ENCODE data around the gene NDUFAB1. TPM values are rescaled to one million over a fixed set of nuclear protein-coding genes. Genes with fewer than 3 reads are reported as not detected.
"Not testable (repeated sequence)": the region's sequence is repeated elsewhere in the genome, so short reads cannot be mapped to it uniquely, and the experiment has no call there.

The NDUFAB1 gene
- total and polyA plus RNA-seq, 4 donors: 46.1 to 180 (median 91.2) TPM

DNA sequence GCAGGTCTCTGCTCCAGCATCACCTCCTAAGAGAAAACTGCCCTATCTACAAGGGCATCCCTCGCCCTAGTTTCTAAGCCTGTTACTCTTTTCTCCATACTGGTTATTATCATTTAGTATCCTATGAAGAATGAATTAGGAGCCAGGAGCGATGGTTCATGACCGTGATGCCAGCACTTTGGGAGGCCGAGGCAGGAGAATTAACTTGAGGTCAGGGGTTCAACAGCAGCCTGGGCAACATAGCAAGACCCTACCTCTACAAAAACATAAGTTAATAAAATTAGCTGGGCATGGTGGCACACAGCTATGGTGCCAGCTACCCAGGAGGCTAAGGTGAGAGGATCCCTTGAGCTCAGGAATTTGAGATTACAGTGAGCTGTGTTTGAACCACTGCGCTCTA lies 46.2 kb downstream of the NDUFAB1 start:
- H3K27ac ChIP-seq (ENCODE audit: low read depth in 1 of 2, low read length in 2 of 2): no peak overlapping the region
- intact Hi-C loops (cut with DNase I): no loop called here
- DNase-seq (no peak), ATAC-seq (ENCODE audit: low FRiP score) (no peak)
- no peaks in the 10 kb centered on the region for H3K4me1 ChIP-seq (ENCODE audit: control insufficient read depth in 1 of 2, insufficient read depth in 2 of 2, low read length in 2 of 2)
- no peak overlapping the region for H3K4me3 ChIP-seq (ENCODE audit: low read length in 2 of 2)
- H3K36me3 ChIP-seq (ENCODE audit: control insufficient read depth in 1 of 2, insufficient read depth in 2 of 2, low read length in 1 of 2): peaks cover 2 to 10% of the 10 kb centered on the region in 2 donors
- no peaks in the 10 kb centered on the region for H3K27me3 ChIP-seq (ENCODE audit: control insufficient read depth in 1 of 2, insufficient read depth in 2 of 2, low read length in 1 of 2)
- H3K9me3 ChIP-seq (ENCODE audit: control insufficient read depth, low read length): no peaks in the 10 kb centered on the region
- 96% methylated on average over 5 of the region's 5 CpGs for WGBS, 2 donors

DNA sequence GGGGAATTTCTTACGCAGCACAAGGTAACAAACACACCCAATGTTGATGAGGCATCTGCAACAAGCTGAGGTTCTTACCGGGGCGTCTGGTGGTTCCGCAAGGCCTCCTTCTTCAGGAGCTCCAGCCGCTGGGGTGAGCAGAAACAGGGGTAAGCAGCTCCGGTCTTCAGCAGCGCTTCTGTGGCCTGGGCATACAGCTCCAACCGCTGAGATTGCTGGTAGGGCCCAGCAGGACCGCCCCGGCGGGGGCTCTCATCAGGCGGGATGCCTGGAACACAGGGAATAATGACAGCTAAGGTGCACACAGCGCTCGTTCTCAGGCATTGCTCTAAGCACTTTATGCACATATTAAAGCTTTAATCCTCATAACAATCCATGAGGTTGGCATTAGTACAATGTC lies 51.7 kb downstream of the NDUFAB1 start:
- Histone ChIP-seq H3K9me3 (ENCODE audit: control insufficient read depth, low read length) (no peaks in the 10 kb centered on the region), H3K36me3 (ENCODE audit: control insufficient read depth in 1 of 2, insufficient read depth in 2 of 2, low read length in 1 of 2) (peaks cover 6 to 11% of the 10 kb centered on the region in 2 donors), H3K27ac (ENCODE audit: low read depth in 1 of 2, low read length in 2 of 2) (no peak overlapping the region), H3K27me3 (ENCODE audit: control insufficient read depth in 1 of 2, insufficient read depth in 2 of 2, low read length in 1 of 2) (no peaks in the 10 kb centered on the region), H3K4me1 (ENCODE audit: control insufficient read depth in 1 of 2, insufficient read depth in 2 of 2, low read length in 2 of 2) (no peaks in the 10 kb centered on the region), H3K4me3 (ENCODE audit: low read length in 2 of 2) (no peak overlapping the region)
- intact Hi-C loops (cut with DNase I): no loop called here
- ATAC-seq (ENCODE audit: low FRiP score) (no peak), DNase-seq (no peak)
- 95 to 96% methylated on average over 14 of the region's 14 CpGs for WGBS, 2 donors

DNA sequence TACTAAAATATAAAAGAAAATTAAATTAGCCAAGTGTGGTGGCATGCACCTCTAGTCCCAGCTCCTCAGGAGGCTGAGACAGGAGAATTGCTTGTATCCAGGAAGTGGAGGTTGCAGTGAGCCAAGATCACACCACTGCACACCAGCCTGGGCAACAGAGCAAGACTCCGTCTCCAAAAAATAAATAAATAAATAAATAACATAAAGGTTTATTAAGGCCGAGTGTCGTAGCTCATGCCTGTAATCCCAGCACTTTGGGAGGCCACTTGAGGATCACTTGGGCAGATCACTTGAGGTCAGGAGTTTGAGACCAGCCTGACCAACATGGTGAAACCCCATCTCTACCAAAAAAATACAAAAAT lies 55.3 kb downstream of the NDUFAB1 start:
- H3K9me3 ChIP-seq (ENCODE audit: control insufficient read depth, low read length); H3K4me3 ChIP-seq (ENCODE audit: low read length in 2 of 2); DNase-seq; H3K36me3 ChIP-seq (ENCODE audit: control insufficient read depth in 1 of 2, insufficient read depth in 2 of 2, low read length in 1 of 2); intact Hi-C loops (cut with DNase I); ATAC-seq (ENCODE audit: low FRiP score); H3K4me1 ChIP-seq (ENCODE audit: control insufficient read depth in 1 of 2, insufficient read depth in 2 of 2, low read length in 2 of 2); H3K27ac ChIP-seq (ENCODE audit: low read depth in 1 of 2, low read length in 2 of 2); H3K27me3 ChIP-seq (ENCODE audit: control insufficient read depth in 1 of 2, insufficient read depth in 2 of 2, low read length in 1 of 2): not testable (repeated sequence)
- 96 to 98% methylated on average over 3 of the region's 3 CpGs for WGBS, 2 donors

DNA sequence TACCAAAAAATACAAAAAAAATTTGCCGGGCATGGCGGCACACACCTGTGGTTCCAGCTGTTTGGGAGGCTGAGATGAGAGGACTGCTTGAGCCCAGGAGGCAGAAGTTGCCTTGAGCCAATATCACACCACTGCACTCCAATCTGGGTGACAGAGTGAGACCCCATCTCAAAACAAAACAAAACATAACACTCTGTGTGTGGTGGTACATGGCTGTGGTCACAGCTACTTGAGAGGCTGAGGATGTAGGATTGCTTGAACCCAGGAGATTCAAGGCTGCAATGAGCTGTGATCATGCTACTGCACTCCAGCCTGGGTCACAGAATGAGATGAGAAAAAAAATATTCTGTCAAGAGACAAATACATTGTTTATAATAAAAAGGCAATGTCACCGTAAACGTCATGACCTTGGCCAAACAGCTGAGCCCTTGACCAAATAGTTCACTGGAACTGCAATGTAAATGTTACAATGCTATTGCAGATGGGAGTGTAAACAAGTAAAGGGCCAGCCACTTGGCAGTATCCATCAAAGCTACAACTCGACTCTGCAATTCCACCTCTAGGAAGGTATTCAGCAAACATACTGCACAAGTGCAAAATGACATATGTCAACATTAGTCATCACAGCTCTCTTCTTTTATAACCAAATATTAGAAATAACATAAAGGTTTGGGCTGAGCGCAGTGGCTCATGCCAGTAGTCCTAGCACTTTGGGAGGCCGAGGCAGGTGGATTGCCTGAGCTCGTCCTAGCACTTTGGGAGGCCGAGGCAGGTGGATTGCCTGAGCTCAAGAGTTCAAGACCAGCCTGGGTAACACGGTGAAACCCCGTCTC lies 55.9 kb downstream of the NDUFAB1 start:
- H3K27me3 ChIP-seq (ENCODE audit: control insufficient read depth in 1 of 2, insufficient read depth in 2 of 2, low read length in 1 of 2): no peaks in the 10 kb centered on the region
- peaks cover 3 to 6% of the 10 kb centered on the region in 2 donors for H3K36me3 ChIP-seq (ENCODE audit: control insufficient read depth in 1 of 2, insufficient read depth in 2 of 2, low read length in 1 of 2)
- intact Hi-C loops (cut with DNase I): no loop called here
- ATAC-seq (ENCODE audit: low FRiP score): no peak
- H3K9me3 ChIP-seq (ENCODE audit: control insufficient read depth, low read length): no peaks in the 10 kb centered on the region
- DNase-seq: no peak
- WGBS, 2 donors: 95% methylated on average over 11 of the region's 11 CpGs
- no peak overlapping the region for H3K4me3 ChIP-seq (ENCODE audit: low read length in 2 of 2)
- H3K27ac ChIP-seq (ENCODE audit: low read depth in 1 of 2, low read length in 2 of 2): no peak overlapping the region
- H3K4me1 ChIP-seq (ENCODE audit: control insufficient read depth in 1 of 2, insufficient read depth in 2 of 2, low read length in 2 of 2): no peaks in the 10 kb centered on the region

DNA sequence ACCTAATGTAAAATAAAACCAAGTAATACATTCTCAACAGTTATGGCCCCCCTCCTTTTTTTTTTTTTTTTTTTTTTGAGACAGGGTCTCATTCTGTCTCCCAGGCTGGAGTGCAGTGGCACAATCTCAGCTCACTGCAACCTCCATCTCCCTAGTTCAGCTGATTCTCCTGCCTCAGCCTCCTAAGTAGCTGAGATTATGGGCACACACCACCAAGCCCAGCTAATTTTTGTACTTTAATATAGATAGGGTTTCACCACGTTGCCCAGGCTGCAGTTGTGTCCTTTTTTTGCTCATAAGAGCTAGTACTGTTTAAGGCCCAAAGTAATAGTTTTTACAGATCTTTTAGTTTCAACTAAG lies 57.2 kb downstream of the NDUFAB1 start:
- no peaks in the 10 kb centered on the region for H3K9me3 ChIP-seq (ENCODE audit: control insufficient read depth, low read length)
- H3K4me3 ChIP-seq (ENCODE audit: low read length in 2 of 2): no peak overlapping the region
- DNase-seq (no peak), ATAC-seq (ENCODE audit: low FRiP score) (no peak)
- peak overlapping the region in 1 of 2 donors; percentile 20 for H3K27ac ChIP-seq (ENCODE audit: low read depth in 1 of 2, low read length in 2 of 2)
- intact Hi-C loops (cut with DNase I): no loop called here
- no peaks in the 10 kb centered on the region for H3K27me3 ChIP-seq (ENCODE audit: control insufficient read depth in 1 of 2, insufficient read depth in 2 of 2, low read length in 1 of 2)
- H3K4me1 ChIP-seq (ENCODE audit: control insufficient read depth in 1 of 2, insufficient read depth in 2 of 2, low read length in 2 of 2): no peaks in the 10 kb centered on the region
- peaks cover 9 to 11% of the 10 kb centered on the region in 2 donors for H3K36me3 ChIP-seq (ENCODE audit: control insufficient read depth in 1 of 2, insufficient read depth in 2 of 2, low read length in 1 of 2)
- WGBS, 2 donors: 79 to 91% methylated on average over 1 of the region's 1 CpG

DNA sequence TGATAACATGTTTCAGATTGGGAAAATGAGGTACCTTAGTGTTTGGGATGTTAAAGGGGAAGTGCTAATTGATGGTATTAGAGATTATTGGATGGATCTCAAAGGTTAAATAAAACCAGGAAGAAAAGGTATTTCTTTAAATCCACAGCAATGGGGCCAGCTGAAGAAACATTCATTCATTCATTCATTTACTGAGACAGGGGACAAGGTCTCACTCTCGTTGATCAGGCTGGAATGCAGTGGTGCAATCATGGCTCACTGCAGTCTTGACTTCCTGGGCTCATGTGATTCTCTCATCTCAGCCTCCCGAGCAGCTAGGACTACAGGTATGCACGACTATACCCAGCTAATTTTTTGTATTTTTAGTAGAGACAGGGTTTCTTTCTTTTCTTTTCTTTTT lies 58.7 kb downstream of the NDUFAB1 start:
- 72 to 73% methylated on average over 3 of the region's 3 CpGs for WGBS, 2 donors
- intact Hi-C loops (cut with DNase I): no loop called here

DNA sequence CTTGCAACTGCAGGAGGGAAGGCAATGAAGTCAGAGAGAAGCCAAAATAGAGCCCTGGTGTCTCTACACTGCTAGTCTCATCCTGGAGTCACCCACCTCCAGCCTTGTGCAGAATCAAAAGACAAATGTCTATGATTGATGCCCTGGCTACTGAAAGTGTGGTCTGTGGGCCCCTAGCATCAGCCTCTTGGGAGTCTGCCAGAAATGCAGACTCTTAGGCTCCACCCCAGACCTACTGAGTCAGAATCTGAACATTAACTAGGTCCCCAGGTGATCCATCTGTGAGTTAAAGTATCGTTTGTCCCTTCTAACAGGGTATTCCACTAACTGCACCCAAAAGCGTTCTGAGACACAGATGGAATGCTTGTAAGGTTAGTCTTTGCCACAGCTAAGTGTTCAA lies 60.2 kb downstream of the NDUFAB1 start:
- H3K27me3 ChIP-seq (ENCODE audit: control insufficient read depth in 1 of 2, insufficient read depth in 2 of 2, low read length in 1 of 2): no peaks in the 10 kb centered on the region
- peaks cover 8 to 9% of the 10 kb centered on the region in 2 donors for H3K36me3 ChIP-seq (ENCODE audit: control insufficient read depth in 1 of 2, insufficient read depth in 2 of 2, low read length in 1 of 2)
- ATAC-seq (ENCODE audit: low FRiP score): no peak
- WGBS, 2 donors: 80 to 88% methylated on average over 2 of the region's 2 CpGs
- H3K4me1 ChIP-seq (ENCODE audit: control insufficient read depth in 1 of 2, insufficient read depth in 2 of 2, low read length in 2 of 2): no peaks in the 10 kb centered on the region
- intact Hi-C loops (cut with DNase I): no loop called here
- H3K9me3 ChIP-seq (ENCODE audit: control insufficient read depth, low read length): no peaks in the 10 kb centered on the region
- H3K27ac ChIP-seq (ENCODE audit: low read depth in 1 of 2, low read length in 2 of 2): no peak overlapping the region
- no peak overlapping the region for H3K4me3 ChIP-seq (ENCODE audit: low read length in 2 of 2)
- DNase-seq: peak in 1 of 2 donors; percentile 2

More for the DNA sequence above, 58.7 kb downstream of the NDUFAB1 start:
- H3K4me3 ChIP-seq (ENCODE audit: low read length in 2 of 2): no peak overlapping the region
- H3K9me3 ChIP-seq (ENCODE audit: control insufficient read depth, low read length): no peaks in the 10 kb centered on the region
- H3K36me3 ChIP-seq (ENCODE audit: control insufficient read depth in 1 of 2, insufficient read depth in 2 of 2, low read length in 1 of 2): peaks cover 8 to 9% of the 10 kb centered on the region in 2 donors
- no peaks in the 10 kb centered on the region for H3K27me3 ChIP-seq (ENCODE audit: control insufficient read depth in 1 of 2, insufficient read depth in 2 of 2, low read length in 1 of 2)
- ATAC-seq (ENCODE audit: low FRiP score) (no peak), DNase-seq (no peak)
- no peaks in the 10 kb centered on the region for H3K4me1 ChIP-seq (ENCODE audit: control insufficient read depth in 1 of 2, insufficient read depth in 2 of 2, low read length in 2 of 2)
- H3K27ac ChIP-seq (ENCODE audit: low read depth in 1 of 2, low read length in 2 of 2): no peak overlapping the region

DNA sequence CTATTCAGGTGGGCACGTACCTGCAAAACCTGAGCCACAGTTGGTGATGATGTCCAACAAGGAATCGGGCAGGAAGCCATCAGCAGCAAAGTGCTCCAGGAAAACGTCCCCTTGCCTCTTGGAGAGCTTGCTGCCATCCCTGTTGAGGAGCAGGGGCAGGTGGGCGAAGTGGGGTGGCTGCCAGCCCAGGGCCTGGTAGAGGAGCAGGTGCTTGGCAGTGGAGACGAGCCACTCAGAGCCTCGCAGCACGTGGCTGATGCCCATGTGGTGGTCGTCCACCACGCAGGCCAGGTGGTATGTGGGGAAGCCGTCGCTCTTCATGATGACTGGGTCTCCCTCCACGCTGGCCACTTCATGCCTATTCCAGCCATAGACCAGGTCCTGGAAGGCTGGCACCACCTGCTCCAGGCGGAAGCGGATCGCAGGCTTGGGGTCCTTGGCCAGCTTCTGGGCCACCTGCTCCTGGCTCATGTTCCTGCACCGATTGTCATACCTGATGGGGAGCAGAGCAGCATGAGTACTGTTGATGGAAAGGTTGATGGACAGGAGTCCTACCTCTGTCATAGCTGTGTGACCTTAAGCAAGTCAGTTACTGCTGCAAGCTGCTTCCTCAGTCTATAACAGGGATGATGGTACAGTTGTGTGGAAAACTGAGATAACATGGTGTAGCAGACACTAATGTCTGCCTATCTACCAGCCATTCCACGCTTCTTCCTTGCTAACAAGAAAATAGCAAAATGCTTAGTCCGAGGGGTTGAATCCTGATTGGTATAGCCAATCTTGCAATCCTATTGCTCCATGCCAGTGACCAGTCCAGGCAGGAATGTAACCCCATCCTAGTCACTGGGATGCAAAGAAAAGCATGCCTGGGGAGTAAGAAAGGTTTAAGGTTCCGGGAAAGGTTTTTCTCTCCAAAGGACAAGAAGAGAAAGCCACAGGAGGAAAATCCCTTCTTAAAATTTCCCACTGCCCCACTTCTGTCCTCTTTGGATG lies 61.0 kb downstream of the NDUFAB1 start:
- ATAC-seq (ENCODE audit: low FRiP score) (no peak), DNase-seq (no peak)
- no peaks in the 10 kb centered on the region for H3K9me3 ChIP-seq (ENCODE audit: control insufficient read depth, low read length)
- no peak overlapping the region for H3K4me3 ChIP-seq (ENCODE audit: low read length in 2 of 2)
- no peaks in the 10 kb centered on the region for H3K4me1 ChIP-seq (ENCODE audit: control insufficient read depth in 1 of 2, insufficient read depth in 2 of 2, low read length in 2 of 2)
- intact Hi-C loops (cut with DNase I): no loop called here
- H3K27ac ChIP-seq (ENCODE audit: low read depth in 1 of 2, low read length in 2 of 2): no peak overlapping the region
- no peaks in the 10 kb centered on the region for H3K27me3 ChIP-seq (ENCODE audit: control insufficient read depth in 1 of 2, insufficient read depth in 2 of 2, low read length in 1 of 2)
- 95% methylated on average over 18 to 19 of the region's 19 CpGs for WGBS, 2 donors
- peaks cover 3 to 9% of the 10 kb centered on the region in 2 donors for H3K36me3 ChIP-seq (ENCODE audit: control insufficient read depth in 1 of 2, insufficient read depth in 2 of 2, low read length in 1 of 2)

All from aorta (tissue), 5 donors.